HG03521 (cell line): ENCODE data around the gene PRDM4.

ENCODE experiments used
- ATAC-seq: cut with Tn5 transposase; IDR thresholded peaks from one replicate; pipeline ENCODE4 v1.9.1; 2021; ENCODE audit warnings: mild to moderate bottlenecking, moderate library complexity; ENCODE audit not compliant: unreplicated experiment

The PRDM4 gene, protein sequence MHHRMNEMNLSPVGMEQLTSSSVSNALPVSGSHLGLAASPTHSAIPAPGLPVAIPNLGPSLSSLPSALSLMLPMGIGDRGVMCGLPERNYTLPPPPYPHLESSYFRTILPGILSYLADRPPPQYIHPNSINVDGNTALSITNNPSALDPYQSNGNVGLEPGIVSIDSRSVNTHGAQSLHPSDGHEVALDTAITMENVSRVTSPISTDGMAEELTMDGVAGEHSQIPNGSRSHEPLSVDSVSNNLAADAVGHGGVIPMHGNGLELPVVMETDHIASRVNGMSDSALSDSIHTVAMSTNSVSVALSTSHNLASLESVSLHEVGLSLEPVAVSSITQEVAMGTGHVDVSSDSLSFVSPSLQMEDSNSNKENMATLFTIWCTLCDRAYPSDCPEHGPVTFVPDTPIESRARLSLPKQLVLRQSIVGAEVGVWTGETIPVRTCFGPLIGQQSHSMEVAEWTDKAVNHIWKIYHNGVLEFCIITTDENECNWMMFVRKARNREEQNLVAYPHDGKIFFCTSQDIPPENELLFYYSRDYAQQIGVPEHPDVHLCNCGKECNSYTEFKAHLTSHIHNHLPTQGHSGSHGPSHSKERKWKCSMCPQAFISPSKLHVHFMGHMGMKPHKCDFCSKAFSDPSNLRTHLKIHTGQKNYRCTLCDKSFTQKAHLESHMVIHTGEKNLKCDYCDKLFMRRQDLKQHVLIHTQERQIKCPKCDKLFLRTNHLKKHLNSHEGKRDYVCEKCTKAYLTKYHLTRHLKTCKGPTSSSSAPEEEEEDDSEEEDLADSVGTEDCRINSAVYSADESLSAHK

DNA sequence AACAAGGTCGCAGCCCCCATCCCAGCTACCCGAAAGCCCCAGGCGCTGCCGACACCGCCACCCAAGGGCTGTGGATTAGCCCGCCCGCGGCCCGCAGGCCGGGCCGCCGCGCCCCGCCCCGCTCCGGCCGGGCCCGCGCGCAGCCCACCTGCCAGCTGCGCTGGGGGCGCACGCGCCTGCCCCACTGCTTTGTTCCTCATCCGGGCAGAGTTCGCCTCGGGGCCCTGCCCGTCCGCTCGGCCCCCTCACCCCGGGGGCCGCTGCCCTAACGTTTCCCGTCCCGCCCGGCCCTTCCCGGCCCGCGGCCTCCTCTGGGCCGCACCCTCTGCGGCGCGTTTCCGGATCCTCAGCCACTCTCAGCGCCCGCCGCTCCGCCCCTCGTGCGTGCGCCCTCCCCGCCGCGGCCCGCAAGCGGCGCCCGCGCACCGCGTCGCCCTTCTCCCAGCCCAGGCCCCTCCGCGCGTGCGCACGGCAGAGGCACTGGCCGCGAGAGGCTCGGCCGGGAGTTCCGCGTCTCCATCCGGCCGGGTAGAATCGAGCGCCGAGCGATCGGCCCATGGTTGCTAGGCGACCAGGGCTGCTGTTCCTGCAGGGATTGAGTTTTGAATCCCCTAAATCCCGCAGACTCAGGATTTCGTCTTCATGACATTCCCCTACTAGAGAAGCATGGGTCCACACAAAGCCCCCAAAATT lies at the start of gene PRDM4:
Gene PRDM4, minus strand, starts transcription at position 329 of the 693 bp plus-strand sequence. CDS start 622 bp downstream, outside the sequence.
- peak; percentile 90 for ATAC-seq

DNA sequence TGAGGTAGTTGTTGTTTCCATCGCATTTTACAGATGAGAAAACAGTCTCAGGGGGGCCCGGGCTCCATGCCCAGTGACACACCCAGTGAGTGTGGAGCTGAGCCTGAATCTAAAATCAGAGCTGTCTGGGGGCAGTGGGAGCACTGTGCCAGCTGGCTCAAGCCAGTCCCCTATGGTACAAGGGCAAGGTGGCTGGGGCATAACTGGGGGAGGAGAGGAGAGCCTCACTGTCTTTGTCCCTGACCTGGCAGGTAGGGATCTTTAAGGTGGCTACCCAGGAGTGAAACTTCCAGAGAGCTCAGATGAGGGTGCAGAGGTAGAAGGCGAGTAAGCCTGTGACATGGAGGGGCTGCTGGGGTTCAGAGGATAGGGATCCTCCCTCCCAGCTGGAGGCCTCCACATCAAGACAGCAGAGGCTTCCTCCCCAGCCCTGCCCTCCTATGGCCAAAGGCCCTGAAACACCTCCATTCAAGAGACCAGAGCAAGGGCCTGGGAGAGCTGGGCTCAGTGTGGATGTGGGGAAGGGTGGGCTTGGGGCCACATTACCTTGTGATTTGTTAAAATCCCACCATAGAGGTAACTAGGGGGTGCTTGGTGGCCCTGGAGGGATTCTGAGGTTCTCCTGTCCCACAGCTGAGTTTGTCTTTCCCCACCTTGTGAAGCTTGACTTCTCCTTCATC lies 46.7 kb upstream of the PRDM4 start:
- no peak for ATAC-seq

DNA sequence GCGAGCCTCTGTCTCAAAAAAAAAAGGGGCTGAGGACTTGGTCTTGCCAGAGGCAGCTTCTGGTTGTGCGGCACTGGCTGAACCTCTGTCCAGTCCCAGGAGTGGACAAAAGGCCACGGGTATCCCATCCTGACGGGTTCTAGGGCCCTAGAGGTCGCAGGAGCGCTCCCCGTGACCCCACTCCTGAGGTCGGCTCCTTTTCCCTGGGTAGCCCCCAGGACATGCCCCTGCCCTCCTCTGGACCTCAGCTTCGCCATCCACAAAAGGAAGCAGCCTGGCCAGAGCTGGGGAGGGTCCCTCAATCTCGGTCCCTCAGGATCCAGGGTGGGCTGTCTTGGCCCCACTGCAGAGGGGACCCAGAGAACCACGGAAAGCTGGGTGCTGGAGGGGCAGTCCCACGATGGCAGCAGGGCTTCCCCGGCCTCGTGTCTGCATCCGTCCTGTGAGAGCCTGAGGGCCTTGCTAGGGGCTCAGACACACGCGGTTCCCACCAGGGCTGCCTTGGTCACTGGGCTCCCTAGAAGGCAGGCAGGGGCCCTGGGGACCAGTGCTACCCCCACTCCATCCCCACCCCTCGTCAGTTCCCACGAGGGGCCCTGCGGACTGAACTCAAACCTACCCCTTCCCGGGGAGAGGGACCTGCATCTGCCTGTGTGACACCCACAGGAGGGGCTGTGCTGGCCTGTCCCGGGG lies 44.7 kb upstream of the PRDM4 start:
- ATAC-seq = no peak

DNA sequence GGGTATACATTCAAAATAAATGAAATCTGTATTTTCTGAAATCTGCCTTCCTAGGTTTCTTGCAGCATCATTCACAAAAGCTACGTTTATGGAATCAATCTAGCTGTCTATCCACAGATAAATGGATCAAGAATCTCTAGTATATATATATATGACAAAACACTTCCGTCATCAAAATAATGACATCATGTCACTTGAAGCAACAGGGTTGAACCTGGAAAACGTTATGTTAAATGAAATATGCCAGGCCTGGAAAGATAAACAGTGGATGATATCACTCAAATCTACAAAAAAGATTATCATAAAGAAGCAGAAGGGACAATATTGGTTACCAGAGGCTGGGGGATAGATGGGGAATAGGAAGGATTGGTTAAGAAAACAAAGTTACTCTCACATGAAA lies 42.2 kb upstream of the PRDM4 start:
- no peak for ATAC-seq

DNA sequence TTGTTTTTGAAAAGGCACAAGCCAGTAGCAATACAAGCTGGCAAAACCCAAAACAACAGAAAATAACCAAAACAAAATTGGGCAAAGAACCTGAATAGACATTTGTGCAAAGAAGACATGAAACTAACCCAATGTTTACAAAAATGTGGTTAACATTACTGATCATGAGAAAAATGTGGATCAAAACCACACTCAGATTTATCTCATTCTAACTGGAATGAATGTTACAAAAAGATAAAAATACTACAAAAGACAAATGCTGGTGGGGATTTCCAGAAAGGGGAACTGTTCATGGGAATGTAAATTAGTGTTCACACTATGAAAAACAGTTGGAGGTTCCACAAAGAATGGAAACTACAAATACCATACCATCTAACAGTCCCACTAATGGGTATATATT lies 40.2 kb upstream of the PRDM4 start:
- no peak for ATAC-seq

DNA sequence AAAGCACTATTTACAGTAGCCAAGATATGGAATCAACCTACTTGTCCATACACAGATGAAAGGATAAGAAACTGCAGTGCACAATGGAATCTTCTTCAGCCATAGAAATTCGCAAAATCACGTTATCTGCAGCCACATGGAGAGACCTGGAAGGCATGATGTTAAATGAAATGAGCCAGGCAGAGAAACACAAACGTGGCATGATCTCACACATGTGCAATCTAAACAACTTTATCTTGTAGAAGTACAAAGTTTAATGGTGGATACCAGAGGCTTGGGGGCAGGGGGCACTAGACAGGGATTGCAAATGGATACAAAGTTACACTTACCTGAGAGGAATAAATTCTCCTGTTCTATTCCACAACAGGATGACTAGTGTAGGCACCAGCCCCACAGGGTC lies 37.6 kb upstream of the PRDM4 start:
- ATAC-seq = no peak

DNA sequence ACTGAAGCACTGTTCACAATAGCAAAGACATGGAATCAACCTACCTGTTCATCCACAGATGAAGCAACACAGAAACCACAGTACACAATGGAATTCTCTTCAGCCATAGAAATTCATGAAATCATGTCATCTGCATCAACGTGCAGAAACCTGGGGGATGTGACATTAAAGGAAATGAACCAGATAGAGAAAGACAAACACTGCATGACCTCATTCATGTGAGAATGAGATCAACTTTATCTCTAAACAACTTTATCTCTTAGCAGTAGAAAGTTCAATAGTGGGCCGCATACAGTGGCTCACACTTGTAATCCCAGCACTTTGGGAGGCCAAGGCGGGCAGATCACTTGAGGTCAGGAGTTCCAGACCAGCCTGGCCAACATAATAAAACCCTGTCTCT lies 33.5 kb upstream of the PRDM4 start:
- ATAC-seq = no peak

DNA sequence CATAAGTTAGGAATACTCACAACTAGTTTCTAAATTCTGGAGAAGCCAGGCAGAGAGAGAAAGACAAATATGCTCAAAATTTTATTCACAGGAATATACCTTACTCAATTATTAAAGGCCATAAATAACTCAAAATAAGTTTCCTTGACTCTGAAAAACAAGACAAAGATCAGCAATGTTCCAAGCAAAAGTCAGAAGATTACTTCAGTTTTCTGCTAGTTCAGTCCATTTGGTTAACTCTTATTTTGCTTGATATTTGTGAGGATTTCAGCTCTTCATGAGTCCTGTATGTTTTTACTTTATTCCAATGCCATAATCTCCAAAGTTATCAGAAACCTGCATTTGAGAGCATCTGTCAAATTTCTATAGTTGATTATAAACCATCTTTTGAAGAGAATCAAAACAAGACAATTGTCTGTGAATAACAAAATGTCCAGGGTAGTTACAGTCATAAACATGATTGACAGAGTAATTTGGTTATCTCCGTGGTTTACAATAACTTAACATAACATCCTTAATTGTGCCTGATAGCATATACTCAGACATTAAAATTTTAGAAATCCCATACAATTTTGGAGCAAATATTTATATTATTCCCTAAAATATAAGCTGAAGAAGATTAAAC lies 30.6 kb upstream of the PRDM4 start:
- no peak for ATAC-seq

DNA sequence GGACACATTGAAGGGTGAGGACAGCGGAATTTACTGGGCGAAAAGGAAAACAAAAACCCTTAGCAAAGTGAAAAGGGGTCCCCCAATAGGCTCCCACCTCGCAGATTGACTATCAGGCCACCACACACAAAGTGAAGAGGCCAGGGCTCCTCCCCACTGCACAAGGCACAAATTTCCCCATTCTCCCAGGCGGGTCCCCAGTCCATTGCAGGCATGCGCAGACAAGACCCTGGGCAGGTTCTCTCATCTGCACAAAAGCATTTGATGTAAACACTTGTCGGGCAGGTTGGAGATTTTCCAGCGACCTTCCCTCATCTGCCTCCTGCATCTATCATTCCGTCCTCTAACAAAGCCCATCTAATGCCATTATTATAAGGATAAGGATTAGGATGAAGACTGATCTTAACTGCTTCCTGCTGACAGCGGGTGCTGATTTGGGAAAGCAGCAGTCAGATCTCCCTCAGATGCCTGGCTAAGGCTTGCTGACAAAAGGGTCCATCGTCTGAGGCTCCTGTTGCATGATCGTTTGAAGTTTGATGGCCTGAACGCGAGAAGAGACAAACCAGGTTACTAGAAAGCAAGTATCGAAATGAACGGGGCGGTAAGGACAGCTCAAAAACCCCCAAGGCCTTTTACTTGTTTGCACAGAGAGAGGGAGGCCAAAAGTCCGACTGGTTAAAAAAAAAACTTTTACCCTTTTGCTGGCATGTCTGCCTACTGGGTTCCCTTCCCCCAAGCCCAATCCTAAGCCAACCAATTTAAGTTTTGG lies 27.9 kb upstream of the PRDM4 start:
- no peak for ATAC-seq

DNA sequence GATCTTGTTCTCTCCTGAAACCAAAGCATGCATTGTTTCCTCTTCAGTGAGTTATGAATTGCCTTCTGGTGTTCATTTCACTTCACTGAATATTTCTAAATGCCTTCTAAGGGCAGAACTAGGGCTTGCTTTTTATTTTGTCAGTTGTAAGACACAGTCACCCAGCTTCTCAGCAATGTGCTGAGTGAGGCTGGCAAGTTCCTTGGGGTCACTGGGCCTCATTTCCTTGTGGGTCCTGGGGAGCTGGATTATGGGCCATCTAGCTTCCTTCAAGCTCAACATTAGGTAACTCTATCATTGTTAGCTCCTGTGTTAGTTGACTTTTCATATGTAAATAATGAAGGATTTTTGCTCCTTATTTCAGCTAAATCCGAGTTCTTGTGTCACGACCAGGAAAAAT lies 27.3 kb upstream of the PRDM4 start:
- ATAC-seq = no peak

DNA sequence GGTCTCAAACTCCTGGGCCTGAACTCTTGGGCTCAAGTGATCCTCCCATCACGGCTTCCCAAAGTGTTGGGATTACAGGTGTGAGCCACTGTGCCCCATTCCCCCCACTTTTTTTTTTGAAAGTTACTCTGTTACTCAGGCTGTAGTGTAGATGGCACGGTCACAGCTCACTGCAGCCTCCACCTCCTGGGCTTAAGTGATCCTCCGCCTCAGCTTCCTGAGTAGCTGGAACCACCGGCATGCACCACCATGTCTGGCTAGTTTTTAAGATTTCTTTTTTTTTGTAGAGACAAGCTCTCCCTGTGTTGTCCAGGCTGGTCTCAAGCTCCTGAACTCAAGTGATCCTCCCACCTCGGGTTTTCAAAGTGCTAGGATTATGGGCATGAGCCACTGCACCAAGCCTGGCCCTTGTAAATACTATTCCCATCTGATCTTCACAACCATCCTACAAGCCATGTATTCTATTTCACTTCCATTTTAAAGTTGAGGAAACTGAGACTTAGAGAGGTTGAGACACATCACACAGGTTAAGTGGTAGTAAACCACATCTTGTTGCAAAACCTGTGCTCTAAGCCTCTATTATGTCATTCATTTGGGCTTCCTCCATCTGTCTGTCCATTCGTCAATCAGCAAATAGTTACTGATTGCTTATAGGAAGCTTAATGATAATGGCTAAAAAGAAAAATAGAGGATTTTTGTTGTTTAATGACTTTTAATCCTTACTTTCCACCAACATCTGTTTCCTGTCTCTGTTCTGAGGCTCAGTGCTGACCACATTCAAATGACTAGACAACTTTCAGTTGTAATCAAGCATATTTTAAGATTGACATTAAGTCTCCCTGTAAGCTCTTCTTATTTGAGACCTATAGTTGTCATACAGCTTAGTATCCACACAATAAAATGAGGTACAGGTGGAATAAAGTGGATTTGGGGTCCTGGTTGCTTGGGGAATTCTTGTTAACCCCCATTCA lies 22.8 kb upstream of the PRDM4 start:
- peak; percentile 42 for ATAC-seq

DNA sequence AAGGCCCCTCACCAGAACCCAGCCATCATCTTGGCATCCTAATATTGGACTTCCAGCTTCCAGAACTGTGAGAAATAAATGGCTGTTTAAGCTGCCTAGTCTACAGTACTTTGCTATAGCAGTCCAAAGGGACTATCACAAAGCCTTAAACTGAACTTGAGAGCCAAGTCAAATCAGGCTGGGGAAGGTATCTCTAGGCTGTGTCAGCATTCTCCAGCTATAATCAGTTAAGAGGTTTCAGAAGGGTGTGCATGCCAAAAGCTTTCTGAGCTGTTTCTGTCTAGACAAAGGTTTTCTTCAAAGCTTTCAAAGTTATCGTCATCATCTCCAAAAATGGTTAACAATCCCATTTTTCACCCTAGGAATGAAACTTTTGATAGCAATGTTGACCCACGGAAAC lies 21.1 kb upstream of the PRDM4 start:
- no peak for ATAC-seq

DNA sequence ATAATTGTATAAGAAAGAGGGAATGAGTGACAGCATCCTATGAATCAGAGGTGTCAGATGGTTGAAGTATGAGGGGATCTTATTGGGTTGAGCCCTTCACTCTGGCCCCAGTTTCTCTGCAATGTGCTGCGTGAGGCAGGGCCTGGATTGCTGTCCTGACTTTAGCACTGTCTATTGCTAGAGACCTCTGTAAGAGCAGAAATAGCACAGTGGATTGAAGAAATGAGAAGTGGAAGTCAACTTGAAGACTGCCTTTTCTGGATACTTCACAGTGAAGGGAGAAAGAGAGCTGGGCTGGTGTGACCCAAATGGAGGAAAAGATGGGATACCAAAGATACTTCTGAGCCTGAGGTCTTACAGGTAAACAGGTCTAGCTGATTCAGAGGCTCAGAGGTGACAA lies 19.4 kb upstream of the PRDM4 start:
- ATAC-seq = no peak

DNA sequence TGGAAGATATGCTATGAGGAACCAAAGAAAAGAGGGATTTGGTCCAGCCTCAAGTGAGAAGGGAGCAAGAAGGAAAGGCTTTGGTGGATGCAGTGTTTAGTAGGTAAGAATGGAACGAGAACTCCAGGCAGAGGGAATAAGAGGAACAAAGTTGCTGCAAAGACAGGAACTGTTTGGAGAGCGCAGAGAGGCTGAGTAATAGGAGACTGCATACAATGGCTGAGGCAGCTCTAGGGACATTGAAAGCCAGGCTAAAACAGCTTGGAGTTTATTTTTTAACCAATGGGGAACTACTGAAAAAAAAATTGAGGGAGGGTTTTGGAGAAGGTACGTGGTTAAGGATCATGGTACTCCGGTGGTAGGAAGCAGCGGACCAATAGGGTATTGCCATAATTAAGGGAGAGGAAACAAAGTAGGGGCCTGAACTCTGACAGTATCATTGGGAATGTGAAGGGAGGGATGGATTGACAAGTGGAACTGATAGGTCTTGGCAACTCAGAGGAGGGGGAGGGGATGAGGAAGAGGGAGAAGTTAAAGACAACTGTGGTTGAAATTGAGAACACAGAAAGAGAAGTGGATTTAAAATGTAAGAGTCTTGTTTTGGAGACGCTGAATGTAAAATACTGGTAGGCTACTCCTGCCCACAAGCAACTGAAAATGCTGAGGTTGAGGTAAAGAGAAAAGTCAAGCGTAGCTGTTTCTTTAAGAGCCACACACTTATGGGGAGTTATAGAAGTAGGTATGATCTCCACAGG lies 18.3 kb upstream of the PRDM4 start:
- peak; percentile 58 for ATAC-seq

DNA sequence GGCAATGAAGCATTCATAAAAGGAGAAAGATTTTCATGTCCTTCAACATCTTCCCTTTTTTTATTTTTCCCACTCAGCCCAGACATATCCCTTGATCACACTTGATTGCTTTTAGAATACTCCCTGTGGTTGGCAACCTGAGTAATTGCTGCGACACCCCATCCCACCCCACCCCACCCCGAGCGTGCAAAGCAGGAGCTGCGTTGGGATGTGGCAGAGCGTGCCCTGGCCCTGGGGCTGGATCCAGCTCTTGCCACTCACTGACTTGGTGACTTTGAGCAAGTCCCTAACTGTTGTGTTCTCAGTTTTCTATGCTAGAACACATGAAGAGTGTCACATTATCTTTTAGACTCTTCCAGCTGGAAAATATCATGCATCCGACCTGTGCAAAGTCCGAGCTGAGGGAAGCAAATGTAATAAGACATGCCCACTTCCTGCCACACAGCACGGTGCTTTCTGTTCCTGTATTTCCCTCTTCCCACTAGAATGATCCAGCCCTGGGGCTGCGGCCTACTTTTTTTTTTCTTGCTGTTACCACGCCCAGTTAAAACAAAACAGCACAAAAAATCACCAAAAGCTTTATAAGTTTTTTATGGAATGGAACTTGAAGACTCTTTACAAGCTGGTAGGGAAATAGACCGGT lies 17.6 kb upstream of the PRDM4 start:
- ATAC-seq = no peak

DNA sequence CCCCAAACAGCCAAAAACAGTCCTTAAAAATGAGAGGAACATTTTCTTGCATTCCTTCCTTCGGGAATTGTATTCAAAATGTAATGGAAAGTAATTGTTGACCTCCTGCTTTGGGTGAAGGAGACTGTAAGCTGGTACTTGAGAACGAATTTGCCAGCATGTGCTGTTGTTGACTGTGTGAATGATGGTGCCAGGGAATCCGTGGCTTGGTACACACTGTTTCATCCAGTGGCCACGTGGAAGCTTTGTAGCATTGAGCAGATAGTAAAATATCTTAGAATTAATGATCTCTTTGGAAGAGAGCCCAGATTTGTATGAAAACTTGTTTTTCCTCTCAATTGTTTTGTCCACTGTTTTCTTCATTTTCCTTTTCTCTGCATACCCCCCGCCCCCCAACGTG lies 15.2 kb upstream of the PRDM4 start:
- ATAC-seq = no peak
